ENCODE results near the gene DNAJC3. TPM values are rescaled to one million over a fixed set of nuclear protein-coding genes. Genes with fewer than 3 reads are reported as not detected.

DNAJC3 gene
- total RNA-seq, 1 experiment from 2014 or later: 21.2 TPM

- Mint-ChIP-seq H3K9me3 (no peaks in the 10 kb centered on the region; a peak in 1 of 5 replicates), H3K27me3 (ENCODE audit: low read depth) (no peaks in the 10 kb centered on the region), H3K27ac (no peak overlapping the region), H3K36me3 (ENCODE audit: insufficient read depth in 1 of 3, low read depth in 3 of 3) (peaks cover 12 to 17% (median 12%) of the 10 kb centered on the region in 3 experiments), H3K4me3 (no peak overlapping the region), H3K4me1 (no peaks in the 10 kb centered on the region)
- Histone ChIP-seq H2BK120ac (ENCODE audit: low read depth, low read length, poor library complexity, severe bottlenecking) (no peak overlapping the region), H3K4me2 (ENCODE audit: insufficient read depth, insufficient read length, low read length) (no peak overlapping the region), H3K9ac (ENCODE audit: extremely low read depth, insufficient read length, low read length) (no peak overlapping the region), H3K27me3 (ENCODE audit: insufficient read depth, low read length) (no peaks in the 10 kb centered on the region), H3K4me1 (ENCODE audit: insufficient read depth, low read length) (no peaks in the 10 kb centered on the region), H4K5ac (ENCODE audit: insufficient read length, low read depth, low read length) (no peak overlapping the region), H3K56ac (ENCODE audit: insufficient read length, low read depth, low read length) (no peak overlapping the region), H3K18ac (ENCODE audit: insufficient read length, low read depth, low read length) (no peak overlapping the region), H2BK12ac (ENCODE audit: insufficient read length, low read depth, low read length) (no peak overlapping the region), H2BK5ac (ENCODE audit: insufficient read length, low read length) (no peak overlapping the region), H3K79me2 (ENCODE audit: insufficient read depth, low read length) (no peaks in the 10 kb centered on the region), H3K23ac (ENCODE audit: insufficient read length, low read depth, low read length) (no peak overlapping the region), H3K27ac (ENCODE audit: insufficient read length, low read depth, low read length) (no peak overlapping the region), H2AFZ (ENCODE audit: low read length) (no peak overlapping the region), H4K91ac (ENCODE audit: insufficient read length, low read depth, low read length) (no peak overlapping the region), H3T11ph (ENCODE audit: low read length) (no peak overlapping the region), H2BK20ac (ENCODE audit: low read depth, low read length, poor library complexity, severe bottlenecking) (no peak overlapping the region), H3K14ac (ENCODE audit: insufficient read depth, low read length) (no peak overlapping the region), H3K9me3 (ENCODE audit: control insufficient read depth, low read depth, low read length) (no peaks in the 10 kb centered on the region), H3K4ac (ENCODE audit: low read depth, low read length) (no peak overlapping the region), H3K79me1 (ENCODE audit: insufficient read depth, low read depth, low read length, poor library complexity, severe bottlenecking) (no peaks in the 10 kb centered on the region), H2AK5ac (ENCODE audit: insufficient read length, low read length) (no peak overlapping the region), H4K8ac (replicated peaks; ENCODE audit: insufficient read length, low read depth, low read length) (no peak overlapping the region), H3K23me2 (ENCODE audit: insufficient read length, low read depth, low read length, poor library complexity, severe bottlenecking) (no peaks in the 10 kb centered on the region), H2BK15ac (ENCODE audit: low read depth, low read length) (no peak overlapping the region), H4K20me1 (ENCODE audit: control insufficient read depth, insufficient read depth, insufficient read length) (no peaks in the 10 kb centered on the region)
- DNase-seq: no peak
- no CpG with 5 or more reads among the region's 9 CpGs for WGBS (ENCODE audit: extremely low coverage, insufficient read length, low lambda C conversion rate)
- TF ChIP-seq CTCF (conservative IDR thresholded peaks at IDR 0.05): no peak
Observed at GRCh38 chr13:95707442-95708390, 30.8 kb downstream of the DNAJC3 start.

Measured in H9 (cell line).